ENCODE results near the gene BANP.
"Not testable (repeated sequence)": the region's sequence is repeated elsewhere in the genome, so short reads cannot be mapped to it uniquely, and the experiment has no call there.

BANP gene

GRCh38 chr16:87996962-87997880 lies 46.0 kb downstream of the BANP start:
- DNase-seq: no peak

- not testable (repeated sequence) for DNase-seq
These were observed 47.1 kb downstream of the BANP start for GRCh38 chr16:87998184-87998793.

GRCh38 chr16:87998992-87999391 lies 47.8 kb downstream of the BANP start:
- DNase-seq: not testable (repeated sequence)

GRCh38 chr16:88002211-88002610 lies 51.0 kb downstream of the BANP start:
- DNase-seq: no peak

- no peak for DNase-seq
These were observed 51.5 kb downstream of the BANP start for GRCh38 chr16:88002749-88003148.

GRCh38 chr16:88003316-88003715 lies 52.1 kb downstream of the BANP start:
- DNase-seq: no peak

GRCh38 chr16:88003736-88004135 lies 52.5 kb downstream of the BANP start:
- DNase-seq: no peak

GRCh38 chr16:88004391-88004790 lies 53.2 kb downstream of the BANP start:
- no peak for DNase-seq

GRCh38 chr16:88005181-88005581 lies 53.9 kb downstream of the BANP start:
- no peak for DNase-seq

GRCh38 chr16:88005968-88006367 lies 54.7 kb downstream of the BANP start:
- no peak for DNase-seq

- DNase-seq: no peak
These were observed 56.1 kb downstream of the BANP start for GRCh38 chr16:88007321-88007731.

- DNase-seq: no peak
These were observed 57.6 kb downstream of the BANP start for GRCh38 chr16:88008840-88009239.

- DNase-seq: no peak
These were observed 58.5 kb downstream of the BANP start for GRCh38 chr16:88009563-88010342.

- no peak for DNase-seq
These were observed 59.2 kb downstream of the BANP start for GRCh38 chr16:88010343-88010967.

GRCh38 chr16:88010968-88011483 lies 59.8 kb downstream of the BANP start:
- DNase-seq: no peak

- no peak for DNase-seq
These were observed 61.1 kb downstream of the BANP start for GRCh38 chr16:88012360-88012759.

- no peak for DNase-seq
These were observed 61.9 kb downstream of the BANP start for GRCh38 chr16:88013091-88013609.

- no peak for DNase-seq
These were observed 62.6 kb downstream of the BANP start for GRCh38 chr16:88013766-88014251.

GRCh38 chr16:88014252-88014781 lies 63.1 kb downstream of the BANP start:
- DNase-seq: no peak

GRCh38 chr16:88014954-88015805 lies 63.9 kb downstream of the BANP start:
- no peak for DNase-seq

GRCh38 chr16:88015806-88016140 lies 64.5 kb downstream of the BANP start:
- no peak for DNase-seq
